ENCODE results near the gene SENP7. TPM values are rescaled to one million over a fixed set of nuclear protein-coding genes. Genes with fewer than 3 reads are reported as not detected.

Gene SENP7
- total RNA-seq, 1 experiment from 2014 or later = 7.9 TPM

DNA sequence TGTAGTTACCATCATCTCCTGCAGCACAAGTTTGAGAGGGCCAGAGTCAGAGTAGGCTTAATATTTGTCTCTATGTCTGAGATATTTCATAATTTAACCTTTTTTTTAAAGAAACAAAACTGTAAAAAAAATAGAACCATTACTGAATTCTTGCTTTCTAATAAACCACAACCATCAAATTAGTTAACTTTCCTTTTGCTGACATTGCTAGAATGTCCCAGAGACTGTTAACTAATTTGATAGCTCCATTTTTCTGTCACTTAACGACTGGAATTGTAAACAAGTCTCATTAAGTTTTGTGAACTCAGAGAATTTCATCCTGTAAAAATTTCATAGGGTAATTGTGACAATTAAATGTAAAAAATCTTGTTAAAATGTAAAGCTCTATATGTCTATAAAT, 228.3 kb downstream of the SENP7 start:
- POLR2A ChIA-PET = no interaction called here
- Histone ChIP-seq H3K79me2 (ENCODE audit: insufficient read depth, low read length) (no peaks in the 10 kb centered on the region), H3K27ac (ENCODE audit: low read depth, low read length) (no peak overlapping the region), H3K9me3 (ENCODE audit: control insufficient read depth in 1 of 2, insufficient read depth in 1 of 2, low read depth in 1 of 2, low read length in 2 of 2) (no peaks in the 10 kb centered on the region), H3K9ac (ENCODE audit: low read length) (no peak overlapping the region), H3K4me1 (ENCODE audit: control insufficient read depth in 1 of 2, insufficient read depth in 2 of 2, low read length in 2 of 2) (no peaks in the 10 kb centered on the region), H3K27me3 (ENCODE audit: insufficient read depth, low read length) (no peaks in the 10 kb centered on the region), H3K9me2 (ENCODE audit: insufficient read depth) (no peaks in the 10 kb centered on the region), H3K4me3 (replicated peaks in 1 of 2; ENCODE audit: low read depth in 1 of 2, low read length in 2 of 2) (no peak overlapping the region), H3K36me3 (ENCODE audit: control insufficient read depth in 1 of 2, insufficient read depth in 2 of 2, low read length in 2 of 2) (no peaks in the 10 kb centered on the region), H4K20me1 (ENCODE audit: insufficient read depth) (no peaks in the 10 kb centered on the region), H2AFZ (ENCODE audit: low read depth, low read length, poor library complexity, severe bottlenecking) (no peak overlapping the region), H3K4me2 (ENCODE audit: low read length) (no peak overlapping the region)
- CTCF ChIA-PET = no interaction called here
- DNase-seq (ENCODE audit: low read depth, low spot score) (no peak), ATAC-seq (no peak)
- TF ChIP-seq POLR2A (IDR thresholded peaks at IDR 0.05; ENCODE audit: borderline replicate concordance, extremely low read depth, insufficient read depth, insufficient read length) (no peak), RAD21 (IDR thresholded peaks at IDR 0.05; ENCODE audit: low read depth) (no peak), CEBPB (IDR thresholded peaks at IDR 0.05; ENCODE audit: low read depth) (no peak), SIN3A (IDR thresholded peaks at IDR 0.05; ENCODE audit: low read depth) (no peak)
- TF ChIP-seq, protein P1, sequence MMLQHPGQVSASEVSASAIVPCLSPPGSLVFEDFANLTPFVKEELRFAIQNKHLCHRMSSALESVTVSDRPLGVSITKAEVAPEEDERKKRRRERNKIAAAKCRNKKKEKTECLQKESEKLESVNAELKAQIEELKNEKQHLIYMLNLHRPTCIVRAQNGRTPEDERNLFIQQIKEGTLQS (IDR thresholded peaks at IDR 0.05) = no peak
- TF ChIP-seq, protein P2, sequence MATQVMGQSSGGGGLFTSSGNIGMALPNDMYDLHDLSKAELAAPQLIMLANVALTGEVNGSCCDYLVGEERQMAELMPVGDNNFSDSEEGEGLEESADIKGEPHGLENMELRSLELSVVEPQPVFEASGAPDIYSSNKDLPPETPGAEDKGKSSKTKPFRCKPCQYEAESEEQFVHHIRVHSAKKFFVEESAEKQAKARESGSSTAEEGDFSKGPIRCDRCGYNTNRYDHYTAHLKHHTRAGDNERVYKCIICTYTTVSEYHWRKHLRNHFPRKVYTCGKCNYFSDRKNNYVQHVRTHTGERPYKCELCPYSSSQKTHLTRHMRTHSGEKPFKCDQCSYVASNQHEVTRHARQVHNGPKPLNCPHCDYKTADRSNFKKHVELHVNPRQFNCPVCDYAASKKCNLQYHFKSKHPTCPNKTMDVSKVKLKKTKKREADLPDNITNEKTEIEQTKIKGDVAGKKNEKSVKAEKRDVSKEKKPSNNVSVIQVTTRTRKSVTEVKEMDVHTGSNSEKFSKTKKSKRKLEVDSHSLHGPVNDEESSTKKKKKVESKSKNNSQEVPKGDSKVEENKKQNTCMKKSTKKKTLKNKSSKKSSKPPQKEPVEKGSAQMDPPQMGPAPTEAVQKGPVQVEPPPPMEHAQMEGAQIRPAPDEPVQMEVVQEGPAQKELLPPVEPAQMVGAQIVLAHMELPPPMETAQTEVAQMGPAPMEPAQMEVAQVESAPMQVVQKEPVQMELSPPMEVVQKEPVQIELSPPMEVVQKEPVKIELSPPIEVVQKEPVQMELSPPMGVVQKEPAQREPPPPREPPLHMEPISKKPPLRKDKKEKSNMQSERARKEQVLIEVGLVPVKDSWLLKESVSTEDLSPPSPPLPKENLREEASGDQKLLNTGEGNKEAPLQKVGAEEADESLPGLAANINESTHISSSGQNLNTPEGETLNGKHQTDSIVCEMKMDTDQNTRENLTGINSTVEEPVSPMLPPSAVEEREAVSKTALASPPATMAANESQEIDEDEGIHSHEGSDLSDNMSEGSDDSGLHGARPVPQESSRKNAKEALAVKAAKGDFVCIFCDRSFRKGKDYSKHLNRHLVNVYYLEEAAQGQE (IDR thresholded peaks at IDR 0.05; ENCODE audit: low read depth) = no peak
- RAD21 ChIA-PET (ENCODE audit: low non-redundant PET in 1 of 2, low total read pairs in 2 of 2, uncharacterized antibody in 2 of 2, unreplicated experiment in 2 of 2) = no interaction called here
- BruUV-seq (replicated peaks) = no TSS peak
- intact Hi-C loops (cut with micrococcal nuclease) = no loop called here

DNA sequence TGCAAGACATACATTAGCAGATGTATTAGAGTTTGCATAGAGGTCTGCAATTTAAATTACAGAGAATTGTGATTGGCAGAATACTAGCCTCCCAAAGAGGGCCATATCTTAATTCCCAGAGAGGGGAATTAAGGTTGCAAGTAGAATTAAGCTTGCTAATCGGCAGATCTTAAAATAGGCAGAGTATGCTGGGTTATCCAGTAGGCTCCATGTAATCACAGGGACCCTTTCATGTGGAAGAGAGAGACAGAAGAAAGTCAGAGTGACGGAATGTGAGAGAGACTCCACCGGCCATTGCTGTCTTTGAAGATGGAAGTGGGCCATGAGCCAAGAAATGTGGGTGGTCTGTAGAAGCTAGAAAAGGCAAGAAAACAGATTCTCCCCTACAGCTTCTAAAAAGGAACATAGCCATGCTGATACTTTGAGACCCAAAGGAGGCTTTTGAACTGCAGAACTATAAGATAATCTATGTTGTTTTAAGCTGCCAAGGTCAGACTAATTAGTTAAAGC, 231.4 kb downstream of the SENP7 start:
- intact Hi-C loops (cut with micrococcal nuclease) = no loop called here
- H3K27ac ChIP-seq (ENCODE audit: low read depth, low read length) = no peak overlapping the region
- no peak for TF ChIP-seq EZH2 (IDR thresholded peaks at IDR 0.05)
- TF ChIP-seq, protein P3, sequence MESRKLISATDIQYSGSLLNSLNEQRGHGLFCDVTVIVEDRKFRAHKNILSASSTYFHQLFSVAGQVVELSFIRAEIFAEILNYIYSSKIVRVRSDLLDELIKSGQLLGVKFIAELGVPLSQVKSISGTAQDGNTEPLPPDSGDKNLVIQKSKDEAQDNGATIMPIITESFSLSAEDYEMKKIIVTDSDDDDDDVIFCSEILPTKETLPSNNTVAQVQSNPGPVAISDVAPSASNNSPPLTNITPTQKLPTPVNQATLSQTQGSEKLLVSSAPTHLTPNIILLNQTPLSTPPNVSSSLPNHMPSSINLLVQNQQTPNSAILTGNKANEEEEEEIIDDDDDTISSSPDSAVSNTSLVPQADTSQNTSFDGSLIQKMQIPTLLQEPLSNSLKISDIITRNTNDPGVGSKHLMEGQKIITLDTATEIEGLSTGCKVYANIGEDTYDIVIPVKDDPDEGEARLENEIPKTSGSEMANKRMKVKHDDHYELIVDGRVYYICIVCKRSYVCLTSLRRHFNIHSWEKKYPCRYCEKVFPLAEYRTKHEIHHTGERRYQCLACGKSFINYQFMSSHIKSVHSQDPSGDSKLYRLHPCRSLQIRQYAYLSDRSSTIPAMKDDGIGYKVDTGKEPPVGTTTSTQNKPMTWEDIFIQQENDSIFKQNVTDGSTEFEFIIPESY (IDR thresholded peaks at IDR 0.05; ENCODE audit: extremely low read depth, insufficient replicate concordance, low read length) = no peak
- TF ChIP-seq, protein P1 (IDR thresholded peaks at IDR 0.05) = no peak
- TF ChIP-seq, protein P4, sequence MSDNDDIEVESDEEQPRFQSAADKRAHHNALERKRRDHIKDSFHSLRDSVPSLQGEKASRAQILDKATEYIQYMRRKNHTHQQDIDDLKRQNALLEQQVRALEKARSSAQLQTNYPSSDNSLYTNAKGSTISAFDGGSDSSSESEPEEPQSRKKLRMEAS (IDR thresholded peaks at IDR 0.05) = no peak
- TF ChIP-seq, protein P2 (IDR thresholded peaks at IDR 0.05; ENCODE audit: low read depth) = no peak
- no peak for TF ChIP-seq CBX3 (IDR thresholded peaks at IDR 0.05; ENCODE audit: low read depth)

More for the DNA sequence above, 231.4 kb downstream of the SENP7 start:
- Histone ChIP-seq H3K9me2 (ENCODE audit: insufficient read depth) (no peaks in the 10 kb centered on the region), H2AFZ (ENCODE audit: low read depth, low read length, poor library complexity, severe bottlenecking) (no peak overlapping the region), H3K4me3 (replicated peaks in 1 of 2; ENCODE audit: low read depth in 1 of 2, low read length in 2 of 2) (no peak overlapping the region), H3K9me3 (ENCODE audit: control insufficient read depth in 1 of 2, insufficient read depth in 1 of 2, low read depth in 1 of 2, low read length in 2 of 2) (no peaks in the 10 kb centered on the region), H3K36me3 (ENCODE audit: control insufficient read depth in 1 of 2, insufficient read depth in 2 of 2, low read length in 2 of 2) (no peaks in the 10 kb centered on the region), H3K27me3 (ENCODE audit: insufficient read depth, low read length) (no peaks in the 10 kb centered on the region), H3K79me2 (ENCODE audit: insufficient read depth, low read length) (no peaks in the 10 kb centered on the region), H3K9ac (ENCODE audit: low read length) (no peak overlapping the region), H3K4me2 (ENCODE audit: low read length) (no peak overlapping the region), H4K20me1 (ENCODE audit: insufficient read depth) (no peaks in the 10 kb centered on the region), H3K4me1 (ENCODE audit: control insufficient read depth in 1 of 2, insufficient read depth in 2 of 2, low read length in 2 of 2) (no peaks in the 10 kb centered on the region)
- CTCF ChIA-PET = no interaction called here
- POLR2A ChIA-PET = no interaction called here
- BruUV-seq (replicated peaks) = no TSS peak
- RAD21 ChIA-PET (ENCODE audit: low non-redundant PET in 1 of 2, low total read pairs in 2 of 2, uncharacterized antibody in 2 of 2, unreplicated experiment in 2 of 2) = no interaction called here
- ATAC-seq = no peak
- DNase-seq (ENCODE audit: low read depth, low spot score) = no peak
